Panc1 (cell line): ENCODE results near the gene DUSP19.

Source experiments
- SIN3A ChIP-seq: IDR thresholded peaks from 2 replicates; pipeline ENCODE4 v1.6.1; 2012; ENCODE audit warnings: low read depth, mild to moderate bottlenecking, low read length, moderate library complexity, borderline replicate concordance; ENCODE audit not compliant: insufficient read depth
- TCF7L2 ChIP-seq: IDR thresholded peaks from 2 replicates; pipeline ENCODE4 v1.6.1; 2011; ENCODE audit warnings: mild to moderate bottlenecking, low read depth, low read length, inconsistent platforms
- TF ChIP-seq, protein P1 (sequence below): fragments of 450-650 bp; IDR thresholded peaks from 2 replicates; pipeline ENCODE4 v1.5.1; 2017; ENCODE audit warnings: mild to moderate bottlenecking

- TF ChIP-seq, protein P1, sequence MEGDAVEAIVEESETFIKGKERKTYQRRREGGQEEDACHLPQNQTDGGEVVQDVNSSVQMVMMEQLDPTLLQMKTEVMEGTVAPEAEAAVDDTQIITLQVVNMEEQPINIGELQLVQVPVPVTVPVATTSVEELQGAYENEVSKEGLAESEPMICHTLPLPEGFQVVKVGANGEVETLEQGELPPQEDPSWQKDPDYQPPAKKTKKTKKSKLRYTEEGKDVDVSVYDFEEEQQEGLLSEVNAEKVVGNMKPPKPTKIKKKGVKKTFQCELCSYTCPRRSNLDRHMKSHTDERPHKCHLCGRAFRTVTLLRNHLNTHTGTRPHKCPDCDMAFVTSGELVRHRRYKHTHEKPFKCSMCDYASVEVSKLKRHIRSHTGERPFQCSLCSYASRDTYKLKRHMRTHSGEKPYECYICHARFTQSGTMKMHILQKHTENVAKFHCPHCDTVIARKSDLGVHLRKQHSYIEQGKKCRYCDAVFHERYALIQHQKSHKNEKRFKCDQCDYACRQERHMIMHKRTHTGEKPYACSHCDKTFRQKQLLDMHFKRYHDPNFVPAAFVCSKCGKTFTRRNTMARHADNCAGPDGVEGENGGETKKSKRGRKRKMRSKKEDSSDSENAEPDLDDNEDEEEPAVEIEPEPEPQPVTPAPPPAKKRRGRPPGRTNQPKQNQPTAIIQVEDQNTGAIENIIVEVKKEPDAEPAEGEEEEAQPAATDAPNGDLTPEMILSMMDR, result no peak
- TF ChIP-seq SIN3A (no peak), TCF7L2 (no peak)
Measured at GRCh38 chr2:183123117-183123958, 44.8 kb downstream of the DUSP19 start.
